Natural killer cell (primary cell): ENCODE results near the gene SDC4. TPM values are rescaled to one million over a fixed set of nuclear protein-coding genes. Genes with fewer than 3 reads are reported as not detected.

Source experiments
- ATAC-seq, 3 donors: fragments of 150-1000 bp in 2 of 3; fragments of 200-7000 bp in 1 of 3; cut with Tn5 transposase; 1 replicate in 1 of 3; 2 replicates in 2 of 3; pipeline ENCODE4 v1.10.0; 2021; ENCODE audit warnings: mild to moderate bottlenecking in 2 of 3, moderate library complexity in 2 of 3
- DNase-seq, 2 donors: peaks; one replicate each; pipeline versions ENCODE4 v3.0.0 to v3.0.0-alpha.2; 2013 to 2021; ENCODE audit warnings: mixed read lengths in 1 of 2
- H3K27ac ChIP-seq: one replicate; pipeline ENCODE4 v1.5.1; 2013; ENCODE audit warnings: mild to moderate bottlenecking, low read length
- H3K27me3 ChIP-seq: one replicate; pipeline ENCODE4 v1.6.1; 2013; ENCODE audit warnings: low read length; ENCODE audit not compliant: control insufficient read depth, insufficient read depth
- H3K36me3 ChIP-seq: one replicate; pipeline ENCODE4 v1.6.1; 2013; ENCODE audit warnings: low read length; ENCODE audit not compliant: control insufficient read depth, insufficient read depth
- H3K4me1 ChIP-seq: one replicate; pipeline ENCODE4 v1.6.1; 2013; ENCODE audit warnings: low read length; ENCODE audit not compliant: control insufficient read depth, insufficient read depth
- H3K4me3 ChIP-seq: one replicate; pipeline ENCODE4 v1.5.1; 2013; ENCODE audit warnings: low read length
- H3K9me3 ChIP-seq: one replicate; pipeline ENCODE4 v1.6.1; 2013; ENCODE audit warnings: low read length; ENCODE audit not compliant: control insufficient read depth, insufficient read depth
- H3K27ac Mint-ChIP-seq, 2 donors: one replicate each; pipeline ENCODE4 v1.8.0; 2022; ENCODE audit warnings: mild to moderate bottlenecking in 2 of 2, mixed read lengths in 2 of 2, moderate library complexity in 1 of 2
- H3K27me3 Mint-ChIP-seq, 2 donors: one replicate each; pipeline ENCODE4 v1.8.0; 2022; ENCODE audit warnings: low read depth in 2 of 2, mixed read lengths in 2 of 2
- H3K36me3 Mint-ChIP-seq: one replicate; pipeline ENCODE4 v1.8.0; 2022; ENCODE audit warnings: mixed read lengths
- H3K4me1 Mint-ChIP-seq, 2 donors: one replicate each; pipeline ENCODE4 v1.8.0; 2022; ENCODE audit warnings: mixed read lengths in 2 of 2
- H3K4me3 Mint-ChIP-seq: one replicate; pipeline ENCODE4 v1.8.0; 2022; ENCODE audit warnings: mild to moderate bottlenecking, moderate library complexity, mixed read lengths
- H3K9me3 Mint-ChIP-seq, 2 donors: one replicate each; pipeline ENCODE4 v1.8.0; 2022; ENCODE audit warnings: mixed read lengths in 2 of 2
- CTCF ChIP-seq: fragments of 200-600 bp; IDR thresholded peaks from one replicate; pipeline ENCODE4 v1.8.0; 2022; ENCODE audit warnings: antibody characterized with exemption
- whole genome bisulfite sequencing: methylation state at CpG from one replicate; pipeline ENCODE4 v1.1.7; 2013; ENCODE audit warnings: missing lambda C conversion rate; ENCODE audit not compliant: insufficient coverage; 5-methylcytosine and 5-hydroxymethylcytosine counted together
- intact Hi-C: fragments of 100-400 bp; cut with micrococcal nuclease; formaldehyde crosslinking; loops from one replicate; pipeline ENCODE4 v1.14.2; 2022
- total RNA-seq, 4 donors: library from RNA; stranded (reverse); fragments of 120-200 nt in 1 of 4; gene quantifications; one replicate each; pipeline versions ENCODE4 v1.2.3 to v1.2.4, GENCODE V29; 2013 to 2022

Gene SDC4
- total RNA-seq, 3 donors from 2014 or later (not counting 1 experiment from before 2014, with no cell fraction given) = 0.45 to 1.8 (median 1.5) TPM

DNA sequence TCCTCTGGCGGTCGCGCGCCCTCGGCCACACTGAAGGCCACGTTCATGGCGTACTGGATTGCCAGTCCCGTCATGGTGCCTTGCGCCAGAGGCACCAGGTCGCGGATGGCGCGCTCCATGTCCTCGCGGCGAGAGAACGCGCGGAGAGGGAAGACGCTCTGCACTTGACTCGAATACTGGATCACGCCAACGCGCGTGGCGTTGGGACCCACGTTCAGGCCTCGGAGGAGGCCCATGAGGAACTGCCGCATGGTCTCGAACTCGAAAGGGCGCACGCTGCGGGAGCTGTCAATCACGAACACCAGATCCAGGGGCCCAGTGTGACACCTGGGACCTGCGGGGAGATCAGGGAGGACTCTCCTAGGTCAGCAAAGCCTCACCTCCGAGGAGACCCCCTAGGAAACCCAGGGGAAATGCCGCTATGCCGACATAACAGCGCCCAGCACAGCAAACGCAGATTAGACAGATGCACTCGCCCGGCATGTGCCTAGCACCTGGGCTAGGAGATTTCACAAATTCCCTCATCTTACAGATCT lies 43.7 kb downstream of the SDC4 start:
- no peak overlapping the region for H3K27ac Mint-ChIP-seq
- H3K27me3 ChIP-seq = peaks cover 5% of the 10 kb centered on the region
- H3K4me3 ChIP-seq = no peak overlapping the region
- ATAC-seq (no peak), DNase-seq (no peak)
- no peak for TF ChIP-seq CTCF
- H3K4me3 Mint-ChIP-seq = no peak overlapping the region
- no peaks in the 10 kb centered on the region for H3K9me3 ChIP-seq
- H3K36me3 Mint-ChIP-seq = no peaks in the 10 kb centered on the region
- H3K4me1 Mint-ChIP-seq = no peaks in the 10 kb centered on the region
- H3K36me3 ChIP-seq = no peaks in the 10 kb centered on the region
- H3K4me1 ChIP-seq = no peaks in the 10 kb centered on the region
- intact Hi-C loops = no loop called here
- H3K27ac ChIP-seq = no peak overlapping the region
- H3K9me3 Mint-ChIP-seq = no peaks in the 10 kb centered on the region
- WGBS = 66% methylated on average over 43 of the region's 43 CpGs
- H3K27me3 Mint-ChIP-seq = peaks cover 23 to 34% of the 10 kb centered on the region in 2 donors

DNA sequence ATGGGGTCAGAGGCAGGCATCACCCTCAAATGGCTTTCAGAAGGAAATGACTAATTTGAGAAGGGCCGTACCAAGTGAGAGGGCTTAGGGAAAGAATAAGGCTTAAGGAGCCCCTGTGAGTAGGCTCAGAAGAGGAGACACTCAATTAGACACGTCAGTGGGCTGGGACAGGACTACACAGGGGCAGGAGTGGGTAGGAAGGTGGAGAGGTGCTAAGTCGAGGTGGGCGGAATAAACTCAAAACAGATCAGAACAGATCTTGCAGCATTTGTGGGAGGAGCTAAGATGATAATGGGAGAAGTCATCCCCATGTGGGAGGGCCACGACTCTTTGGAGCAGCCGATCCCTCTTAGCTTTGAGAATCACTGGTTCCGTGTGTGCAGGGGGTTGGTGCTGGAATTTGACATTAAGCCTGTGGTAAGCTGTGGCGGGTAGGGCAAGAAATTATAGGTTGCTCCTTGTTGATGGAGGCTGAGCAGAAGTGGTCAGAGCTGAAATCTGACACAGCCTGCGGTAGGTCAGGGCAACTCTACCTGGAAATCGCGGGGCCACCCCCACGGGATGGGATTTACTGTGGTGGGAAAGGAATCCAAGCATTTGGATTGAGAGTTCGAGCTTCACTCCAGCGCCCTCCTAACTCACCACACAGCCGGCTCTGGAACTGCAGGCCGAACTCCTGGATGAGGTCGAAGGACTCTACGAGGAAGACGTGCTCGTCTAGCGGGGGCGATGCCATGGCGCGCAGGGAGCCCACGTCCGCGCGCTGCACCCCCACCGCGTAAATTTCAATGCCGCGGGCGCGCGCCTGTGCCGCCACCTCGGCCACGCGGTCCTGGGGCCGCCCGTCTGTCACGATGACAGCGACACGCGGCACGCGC lies 44.4 kb downstream of the SDC4 start:
- ATAC-seq (no peak), DNase-seq (no peak)
- Histone ChIP-seq H3K27ac (no peak overlapping the region), H3K4me3 (no peak overlapping the region), H3K4me1 (no peaks in the 10 kb centered on the region), H3K27me3 (peaks cover 5% of the 10 kb centered on the region), H3K36me3 (no peaks in the 10 kb centered on the region), H3K9me3 (no peaks in the 10 kb centered on the region)
- no peaks in the 10 kb centered on the region for H3K36me3 Mint-ChIP-seq
- TF ChIP-seq CTCF = no peak
- no peaks in the 10 kb centered on the region for H3K4me1 Mint-ChIP-seq
- H3K4me3 Mint-ChIP-seq = no peak overlapping the region
- 54% methylated on average over 47 of the region's 47 CpGs for WGBS
- no peak overlapping the region for H3K27ac Mint-ChIP-seq
- no peaks in the 10 kb centered on the region for H3K9me3 Mint-ChIP-seq
- intact Hi-C loops = no loop called here
- peaks cover 26 to 39% of the 10 kb centered on the region in 2 donors for H3K27me3 Mint-ChIP-seq

- DNase-seq (no peak), ATAC-seq (no peak)
- Mint-ChIP-seq H3K9me3 (no peaks in the 10 kb centered on the region), H3K4me3 (no peak overlapping the region), H3K4me1 (no peaks in the 10 kb centered on the region), H3K36me3 (no peaks in the 10 kb centered on the region), H3K27ac (no peak overlapping the region), H3K27me3 (peaks cover 21 to 37% of the 10 kb centered on the region in 2 donors)
- no peaks in the 10 kb centered on the region for H3K36me3 ChIP-seq
- no peak overlapping the region for H3K4me3 ChIP-seq
- no peaks in the 10 kb centered on the region for H3K4me1 ChIP-seq
- 84% methylated on average over 5 of the region's 5 CpGs for WGBS
- peaks cover 5% of the 10 kb centered on the region for H3K27me3 ChIP-seq
- no peak overlapping the region for H3K27ac ChIP-seq
- TF ChIP-seq CTCF = no peak
- H3K9me3 ChIP-seq = no peaks in the 10 kb centered on the region
- intact Hi-C loops = no loop called here
Observed at GRCh38 chr20:45301824-45302271, 46.4 kb downstream of the SDC4 start.
